Muscle of leg (tissue), 11 donors: ENCODE data around the gene SMTNL2. TPM values are rescaled to one million over a fixed set of nuclear protein-coding genes. Genes with fewer than 3 reads are reported as not detected.

Experiments used
- DNase-seq: peaks from one replicate; pipeline ENCODE4 v3.0.0; 2013
- H3K27ac ChIP-seq: one replicate; pipeline ENCODE4 v1.5.1; 2013; ENCODE audit warnings: mild to moderate bottlenecking, low read length, control low read depth
- H3K27me3 ChIP-seq: one replicate; pipeline ENCODE4 v1.6.1; 2013; ENCODE audit warnings: low read length; ENCODE audit not compliant: control insufficient read depth, insufficient read depth
- H3K36me3 ChIP-seq: one replicate; pipeline ENCODE4 v1.6.1; 2013; ENCODE audit warnings: low read length; ENCODE audit not compliant: control insufficient read depth, insufficient read depth
- H3K4me1 ChIP-seq: one replicate; pipeline ENCODE4 v1.6.1; 2013; ENCODE audit warnings: low read length; ENCODE audit not compliant: control insufficient read depth, insufficient read depth
- H3K4me3 ChIP-seq: one replicate; pipeline ENCODE4 v1.5.1; 2013; ENCODE audit warnings: low read length, control low read depth
- H3K9me3 ChIP-seq: replicated peaks from 2 replicates; pipeline ENCODE4 v1.6.1; 2013; ENCODE audit warnings: low read depth, low read length; ENCODE audit not compliant: control insufficient read depth
- WGBS: methylation state at CpG from one replicate; pipeline ENCODE4 v1.1.5; 2013; ENCODE audit warnings: missing lambda C conversion rate; ENCODE audit not compliant: insufficient coverage; 5-methylcytosine and 5-hydroxymethylcytosine counted together
- polyA plus RNA-seq, 8 donors: library from polyadenylated mRNA; unstranded; fragments of 120-200 nt; gene quantifications; one replicate each; pipeline versions ENCODE4 v1.2.1 to v1.2.3, GENCODE V29; 2013; ENCODE audit warnings: inconsistent platforms in 1 of 8, low replicate concordance in 1 of 8; ENCODE audit not compliant: insufficient read length in 8 of 8, insufficient read depth in 1 of 8
- total RNA-seq: library from RNA; stranded (reverse); fragments of 120-200 nt; gene quantifications from one replicate; pipeline ENCODE4 v1.2.4, GENCODE V29; 2013

The SMTNL2 gene
- total and polyA plus RNA-seq, 9 donors, result 67.9 to 157 (median 111) TPM

DNA sequence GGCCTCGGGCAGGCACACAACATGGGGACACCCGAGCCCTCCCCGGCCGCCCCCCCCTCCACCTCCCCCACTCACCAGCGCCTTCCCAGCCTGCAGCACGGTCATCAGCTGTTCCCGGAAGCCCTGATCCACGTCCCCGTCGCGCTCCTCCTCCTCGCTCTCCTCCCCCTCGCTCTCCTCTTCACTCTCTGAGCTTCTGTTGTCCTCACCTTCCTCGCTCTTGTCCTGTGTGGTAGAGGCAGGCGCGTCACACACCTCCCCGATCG, 39.4 kb upstream of the SMTNL2 start:
- Histone ChIP-seq H3K36me3 (peaks cover 87% of the 10 kb centered on the region), H3K4me3 (no peak overlapping the region), H3K27me3 (no peaks in the 10 kb centered on the region), H3K4me1 (peaks cover 6% of the 10 kb centered on the region), H3K9me3 (no peaks in the 10 kb centered on the region), H3K27ac (no peak overlapping the region)
- DNase-seq, result no peak
- 87% methylated on average over 13 of the region's 18 CpGs for WGBS

DNA sequence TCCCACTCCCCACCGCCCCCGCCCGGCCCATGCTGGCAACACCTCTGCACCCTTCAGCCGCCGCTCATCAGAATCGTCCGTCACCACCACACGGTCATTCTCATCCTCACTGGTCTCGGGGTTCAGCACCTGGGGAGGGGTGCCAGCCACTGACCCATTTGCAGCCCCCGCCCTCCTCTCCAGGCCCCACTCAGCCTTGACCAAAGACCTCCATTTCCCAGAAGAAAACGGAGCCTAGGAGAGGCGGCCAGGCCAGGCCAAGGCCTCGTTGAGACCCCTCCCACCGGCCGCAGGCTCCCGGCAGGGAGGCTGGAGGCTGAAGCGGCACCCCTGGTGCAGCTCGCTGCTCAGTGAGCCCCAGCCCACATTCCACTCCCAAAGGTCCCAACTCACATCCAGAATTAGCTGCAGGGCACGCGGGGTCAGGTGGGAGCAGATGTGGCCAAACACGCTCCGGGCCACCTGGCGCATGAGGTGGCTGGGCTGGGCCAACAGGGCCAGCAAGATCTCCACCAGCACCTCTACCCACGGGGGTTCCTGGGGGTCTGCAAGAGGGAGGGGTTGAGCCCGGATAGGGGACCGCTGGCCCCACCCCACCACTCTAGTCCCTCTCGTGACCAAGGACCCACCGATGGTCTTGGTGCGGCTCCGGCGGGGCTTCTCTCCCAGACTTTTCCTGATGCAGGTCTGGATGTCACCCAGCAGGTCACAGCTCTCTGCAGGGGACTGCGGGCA, 38.9 kb upstream of the SMTNL2 start:
- Histone ChIP-seq H3K4me3 (no peak overlapping the region), H3K36me3 (peaks cover 88% of the 10 kb centered on the region), H3K9me3 (no peaks in the 10 kb centered on the region), H3K27me3 (no peaks in the 10 kb centered on the region), H3K27ac (no peak overlapping the region), H3K4me1 (peaks cover 3% of the 10 kb centered on the region)
- 92% methylated on average over 12 of the region's 32 CpGs for WGBS
- no peak for DNase-seq

GRCh38 chr17:4547118-4547906, 37.0 kb upstream of the SMTNL2 start:
- no peak for DNase-seq
- WGBS, result 90% methylated on average over 10 of the region's 17 CpGs

GRCh38 chr17:4548061-4548461, 36.3 kb upstream of the SMTNL2 start:
- H3K36me3 ChIP-seq, result peaks cover 86% of the 10 kb centered on the region
- no peak overlapping the region for H3K27ac ChIP-seq
- H3K9me3 ChIP-seq, result no peaks in the 10 kb centered on the region
- WGBS, result 87% methylated on average over 18 of the region's 18 CpGs
- no peaks in the 10 kb centered on the region for H3K27me3 ChIP-seq
- H3K4me3 ChIP-seq, result no peak overlapping the region
- H3K4me1 ChIP-seq, result no peaks in the 10 kb centered on the region
- DNase-seq, result no peak

More at GRCh38 chr17:4547118-4547906, 37.0 kb upstream of the SMTNL2 start:
- no peak overlapping the region for H3K27ac ChIP-seq
- no peaks in the 10 kb centered on the region for H3K9me3 ChIP-seq
- no peak overlapping the region for H3K4me3 ChIP-seq
- no peaks in the 10 kb centered on the region for H3K27me3 ChIP-seq
- H3K36me3 ChIP-seq, result peaks cover 86% of the 10 kb centered on the region
- no peaks in the 10 kb centered on the region for H3K4me1 ChIP-seq

- Histone ChIP-seq H3K27me3 (no peaks in the 10 kb centered on the region), H3K9me3 (no peaks in the 10 kb centered on the region), H3K4me1 (peaks cover 3% of the 10 kb centered on the region), H3K27ac (no peak overlapping the region), H3K4me3 (no peak overlapping the region), H3K36me3 (peaks cover 89% of the 10 kb centered on the region)
- WGBS, result 86% methylated on average over 19 of the region's 24 CpGs
- DNase-seq, result no peak
These were observed 35.4 kb upstream of the SMTNL2 start for GRCh38 chr17:4548721-4549531.

DNA sequence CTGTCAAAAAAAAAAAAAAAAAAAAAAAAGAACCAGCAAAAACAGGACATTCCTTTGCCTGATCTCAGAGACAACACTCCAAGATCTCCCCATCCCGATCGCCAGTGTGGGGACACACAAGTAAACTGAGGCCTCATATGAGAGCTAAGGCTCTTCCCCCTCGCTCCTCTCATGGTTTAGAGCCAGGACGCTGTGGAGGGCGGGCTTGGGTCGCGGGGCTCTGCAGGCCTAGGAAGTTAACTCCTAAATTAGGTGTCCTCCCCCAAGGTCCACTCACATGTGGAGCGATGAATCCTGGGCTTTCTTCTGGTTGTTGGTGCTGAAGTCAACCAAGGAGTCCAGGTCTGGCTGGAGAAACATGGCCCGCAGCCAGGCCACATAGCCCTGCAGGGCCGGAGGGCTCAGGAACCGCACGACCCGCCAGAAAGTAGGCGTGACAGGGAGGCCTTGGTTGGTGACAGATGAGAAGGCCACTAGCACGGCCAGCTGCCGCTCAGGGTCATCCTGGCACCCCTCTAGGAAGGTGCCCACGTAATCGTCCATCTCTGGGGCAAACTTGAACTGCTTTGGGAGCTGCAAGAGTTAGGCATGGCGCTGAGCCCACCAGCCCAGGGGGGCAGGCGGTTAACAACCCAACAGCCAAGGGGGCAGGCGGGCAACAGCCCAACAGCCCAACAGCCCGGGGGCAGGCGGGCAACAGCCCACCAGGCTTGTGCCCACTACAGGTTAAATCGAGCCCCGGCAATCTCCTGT, 34.4 kb upstream of the SMTNL2 start:
- Histone ChIP-seq H3K27me3 (no peaks in the 10 kb centered on the region), H3K4me1 (peaks cover 11% of the 10 kb centered on the region), H3K36me3 (peaks cover 87% of the 10 kb centered on the region), H3K9me3 (no peaks in the 10 kb centered on the region), H3K27ac (no peak overlapping the region), H3K4me3 (no peak overlapping the region)
- 92% methylated on average over 14 of the region's 25 CpGs for WGBS
- DNase-seq, result no peak

DNA sequence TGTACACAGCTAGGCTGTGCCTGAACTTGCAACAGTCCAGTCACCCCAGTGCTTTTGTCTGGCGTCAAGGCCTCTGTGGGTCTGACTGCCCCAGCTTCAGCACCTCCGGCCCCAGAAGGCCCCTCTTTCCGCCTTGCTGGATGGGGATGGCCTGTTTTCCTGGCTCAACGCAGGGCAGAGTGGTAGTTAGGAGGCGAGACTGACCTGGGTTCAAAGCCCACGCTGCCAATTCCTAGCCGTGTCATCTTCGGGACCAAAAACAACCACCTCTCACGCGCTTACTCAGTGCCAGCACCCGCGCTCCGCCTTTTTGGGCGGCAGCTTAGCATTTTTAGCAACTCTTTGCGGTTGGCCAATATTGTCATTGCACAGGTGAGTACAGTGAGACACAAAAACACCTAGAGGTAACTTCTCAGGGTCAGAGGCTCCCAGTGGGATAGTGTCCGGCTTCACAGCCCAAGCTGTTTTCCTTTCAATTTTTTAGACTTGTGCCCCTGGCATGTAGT, 33.7 kb upstream of the SMTNL2 start:
- H3K4me1 ChIP-seq, result peaks cover 11% of the 10 kb centered on the region
- H3K9me3 ChIP-seq, result no peaks in the 10 kb centered on the region
- no peak overlapping the region for H3K27ac ChIP-seq
- H3K27me3 ChIP-seq, result no peaks in the 10 kb centered on the region
- DNase-seq, result no peak
- no peak overlapping the region for H3K4me3 ChIP-seq
- peaks cover 80% of the 10 kb centered on the region for H3K36me3 ChIP-seq
- WGBS, result 94% methylated on average over 12 of the region's 16 CpGs

GRCh38 chr17:4551141-4551540, 33.2 kb upstream of the SMTNL2 start:
- WGBS, result 79% methylated on average over 8 of the region's 8 CpGs

DNA sequence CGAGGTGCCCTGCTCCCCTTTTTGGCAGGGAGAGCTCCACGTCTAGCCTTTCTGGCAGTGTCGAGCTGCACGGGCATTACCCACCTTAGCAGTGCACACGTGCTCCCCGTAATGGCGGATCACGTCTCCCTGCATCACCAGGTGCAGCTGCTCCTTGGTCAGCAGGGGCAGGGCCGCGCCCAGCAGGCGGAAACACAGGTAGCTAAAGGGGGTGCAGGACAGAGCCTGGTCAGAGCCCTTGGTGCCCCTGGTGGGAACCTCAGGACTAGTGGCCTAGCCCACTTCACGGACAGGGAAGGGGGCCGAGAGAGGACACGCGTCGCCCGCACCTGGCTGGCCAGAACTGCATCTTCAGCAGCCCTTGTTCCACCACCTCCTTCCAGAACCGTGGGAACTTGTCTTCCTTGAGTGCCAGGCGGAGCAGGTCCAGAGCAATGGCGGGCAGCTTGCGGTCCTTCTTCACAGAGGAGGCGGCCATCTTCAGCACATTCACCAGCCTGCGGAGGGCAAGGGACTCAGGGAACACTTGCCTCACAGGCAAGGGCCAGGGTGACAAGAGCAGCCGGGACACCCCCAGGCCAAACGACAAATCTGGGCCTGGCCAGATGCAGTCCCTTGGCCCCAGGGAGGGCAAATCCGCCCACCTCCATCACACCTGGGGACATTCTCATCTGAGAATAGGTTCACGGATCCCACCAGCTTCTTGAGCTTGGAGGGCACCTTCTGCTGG, 32.4 kb upstream of the SMTNL2 start:
- Histone ChIP-seq H3K36me3 (peaks cover 69% of the 10 kb centered on the region), H3K4me3 (no peak overlapping the region), H3K27ac (no peak overlapping the region), H3K9me3 (no peaks in the 10 kb centered on the region), H3K27me3 (no peaks in the 10 kb centered on the region), H3K4me1 (peaks cover 18% of the 10 kb centered on the region)
- DNase-seq, result no peak
- 93% methylated on average over 20 of the region's 27 CpGs for WGBS

More at GRCh38 chr17:4551141-4551540, 33.2 kb upstream of the SMTNL2 start:
- H3K9me3 ChIP-seq, result no peaks in the 10 kb centered on the region
- peaks cover 17% of the 10 kb centered on the region for H3K4me1 ChIP-seq
- no peak overlapping the region for H3K4me3 ChIP-seq
- H3K27ac ChIP-seq, result no peak overlapping the region
- DNase-seq, result no peak
- no peaks in the 10 kb centered on the region for H3K27me3 ChIP-seq
- H3K36me3 ChIP-seq, result peaks cover 76% of the 10 kb centered on the region
